Thyroid gland (tissue), 4 donors: Measurements from ENCODE around the gene SIK3.

Experiments
- POLR2A ChIP-seq, 2 donors: fragments of 450-650 bp; IDR thresholded peaks; one replicate each; pipeline ENCODE4 v1.6.1; 2017; ENCODE audit warnings: antibody characterized with exemption in 2 of 2, mild to moderate bottlenecking in 2 of 2, moderate library complexity in 1 of 2
- TF ChIP-seq, protein P1 (sequence below), 6 experiments: fragments of 200-600 bp in 3 of 6; fragments of 450-650 bp in 3 of 6; sonication (generic) in 3 of 6; IDR thresholded peaks; one replicate each; pipeline ENCODE4 v1.5.1; 2016 to 2019; ENCODE audit warnings: antibody characterized with exemption in 6 of 6, mild to moderate bottlenecking in 2 of 6, inconsistent platforms in 1 of 6, moderate library complexity in 1 of 6

DNA sequence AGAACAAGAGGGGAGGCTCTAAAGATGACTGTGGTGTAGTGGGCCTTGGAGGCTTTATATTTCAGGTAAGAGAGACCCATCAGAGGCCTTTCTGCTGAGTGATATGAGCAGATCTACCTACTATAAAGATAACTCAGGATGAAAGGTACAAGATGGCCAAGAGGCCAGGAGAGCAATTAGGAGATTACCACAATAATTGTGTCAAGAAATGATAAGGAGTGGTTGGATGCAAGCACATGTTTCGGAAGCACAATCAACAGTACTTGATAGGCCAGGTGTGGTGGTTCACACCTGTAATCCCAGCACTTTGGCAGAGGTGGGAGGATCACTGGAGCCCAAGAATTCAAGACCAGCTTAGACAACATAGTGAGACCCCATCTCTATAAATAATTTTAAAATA lies 43.8 kb downstream of the SIK3 start:
- TF ChIP-seq, protein P1, sequence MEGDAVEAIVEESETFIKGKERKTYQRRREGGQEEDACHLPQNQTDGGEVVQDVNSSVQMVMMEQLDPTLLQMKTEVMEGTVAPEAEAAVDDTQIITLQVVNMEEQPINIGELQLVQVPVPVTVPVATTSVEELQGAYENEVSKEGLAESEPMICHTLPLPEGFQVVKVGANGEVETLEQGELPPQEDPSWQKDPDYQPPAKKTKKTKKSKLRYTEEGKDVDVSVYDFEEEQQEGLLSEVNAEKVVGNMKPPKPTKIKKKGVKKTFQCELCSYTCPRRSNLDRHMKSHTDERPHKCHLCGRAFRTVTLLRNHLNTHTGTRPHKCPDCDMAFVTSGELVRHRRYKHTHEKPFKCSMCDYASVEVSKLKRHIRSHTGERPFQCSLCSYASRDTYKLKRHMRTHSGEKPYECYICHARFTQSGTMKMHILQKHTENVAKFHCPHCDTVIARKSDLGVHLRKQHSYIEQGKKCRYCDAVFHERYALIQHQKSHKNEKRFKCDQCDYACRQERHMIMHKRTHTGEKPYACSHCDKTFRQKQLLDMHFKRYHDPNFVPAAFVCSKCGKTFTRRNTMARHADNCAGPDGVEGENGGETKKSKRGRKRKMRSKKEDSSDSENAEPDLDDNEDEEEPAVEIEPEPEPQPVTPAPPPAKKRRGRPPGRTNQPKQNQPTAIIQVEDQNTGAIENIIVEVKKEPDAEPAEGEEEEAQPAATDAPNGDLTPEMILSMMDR (IDR thresholded peaks at IDR 0.05): no peak
- TF ChIP-seq POLR2A (IDR thresholded peaks at IDR 0.05): no peak
